ENCODE measurements around the gene CD83.

DNA sequence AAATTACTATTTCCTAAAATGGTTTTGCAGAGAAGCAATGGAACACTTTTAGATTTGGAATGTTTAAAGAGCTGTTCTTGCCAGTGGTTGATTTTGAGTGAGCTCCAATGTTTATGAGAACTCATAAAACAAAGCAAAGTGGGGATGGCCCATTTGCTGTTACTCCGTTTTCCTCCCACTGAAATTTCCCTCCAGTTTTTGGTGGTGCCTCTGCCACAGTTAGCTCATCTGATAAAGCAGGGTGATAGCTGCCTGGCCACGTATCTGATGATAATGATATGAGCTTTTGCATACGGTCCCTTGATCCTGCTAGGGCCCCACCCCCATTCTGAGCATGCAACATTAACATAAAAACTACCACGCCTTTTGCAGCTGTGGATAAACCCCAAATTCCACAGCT, 10.4 kb downstream of the CD83 start:
- TF ChIP-seq POLR2AphosphoS5 (IDR thresholded peaks at IDR 0.05; ENCODE audit: low read depth, low read length) (no peak), POLR2A (IDR thresholded peaks at IDR 0.05; ENCODE audit: low read depth, low read length) (no peak)

Measured in GM12892 (cell line).